Right forelimb (tissue), 1 donor: ENCODE data around the gene ARHGAP27.
"Not testable (repeated sequence)": the region's sequence is repeated elsewhere in the genome, so short reads cannot be mapped to it uniquely, and the experiment has no call there.

Experiments
- DNase-seq: peaks from one replicate; pipeline ENCODE4 v3.0.0-alpha.2; 2018

The ARHGAP27 gene

GRCh38 chr17:45445901-45446743 lies 13.5 kb upstream of the ARHGAP27 start:
- not testable (repeated sequence) for DNase-seq

GRCh38 chr17:45444856-45445820 lies 12.5 kb upstream of the ARHGAP27 start:
- DNase-seq: not testable (repeated sequence)

- not testable (repeated sequence) for DNase-seq
Measured at GRCh38 chr17:45444301-45444700, 11.6 kb upstream of the ARHGAP27 start.

GRCh38 chr17:45443371-45444260 lies 10.9 kb upstream of the ARHGAP27 start:
- not testable (repeated sequence) for DNase-seq

- peak; percentile 43 for DNase-seq
Measured at GRCh38 chr17:45441526-45442310, 9.0 kb upstream of the ARHGAP27 start.

- DNase-seq: peak; percentile 38
Measured at GRCh38 chr17:45440839-45441515, 8.3 kb upstream of the ARHGAP27 start.

- peak; percentile 45 for DNase-seq
Measured at GRCh38 chr17:45440161-45440778, 7.6 kb upstream of the ARHGAP27 start.

DNA sequence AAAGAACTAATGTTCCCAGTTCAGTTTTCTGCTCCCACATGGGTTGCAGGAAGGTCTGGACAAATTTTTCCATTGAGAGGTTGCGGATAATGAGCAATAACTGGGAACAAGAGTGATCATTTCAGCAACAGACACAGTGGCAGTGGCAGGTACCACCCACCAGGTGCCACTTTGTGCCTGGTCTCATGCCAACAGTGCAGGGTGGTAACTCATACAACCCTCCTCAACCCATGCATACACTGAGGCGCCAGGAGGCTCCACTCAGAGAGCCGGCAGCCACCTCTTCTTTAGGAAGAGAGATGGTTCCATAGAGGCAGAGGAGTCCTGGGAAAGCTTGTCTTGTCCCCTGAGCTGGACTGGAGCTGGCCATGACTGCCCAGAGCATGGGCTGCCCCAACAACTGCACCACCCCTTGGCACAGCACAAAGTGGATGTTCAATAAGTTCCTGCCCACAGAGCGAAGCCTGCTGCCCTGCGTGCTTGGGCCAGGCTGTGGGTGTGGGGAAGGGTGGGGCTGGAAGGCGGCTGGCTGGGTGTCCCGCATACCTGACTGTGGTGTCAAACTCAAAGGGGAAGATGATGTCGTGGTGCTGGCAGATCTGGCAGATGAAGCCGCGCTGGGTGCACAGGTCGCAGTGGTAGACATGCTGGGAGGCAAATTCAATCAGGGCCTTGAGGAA lies 6.4 kb upstream of the ARHGAP27 start:
- DNase-seq: peak; percentile 30

DNA sequence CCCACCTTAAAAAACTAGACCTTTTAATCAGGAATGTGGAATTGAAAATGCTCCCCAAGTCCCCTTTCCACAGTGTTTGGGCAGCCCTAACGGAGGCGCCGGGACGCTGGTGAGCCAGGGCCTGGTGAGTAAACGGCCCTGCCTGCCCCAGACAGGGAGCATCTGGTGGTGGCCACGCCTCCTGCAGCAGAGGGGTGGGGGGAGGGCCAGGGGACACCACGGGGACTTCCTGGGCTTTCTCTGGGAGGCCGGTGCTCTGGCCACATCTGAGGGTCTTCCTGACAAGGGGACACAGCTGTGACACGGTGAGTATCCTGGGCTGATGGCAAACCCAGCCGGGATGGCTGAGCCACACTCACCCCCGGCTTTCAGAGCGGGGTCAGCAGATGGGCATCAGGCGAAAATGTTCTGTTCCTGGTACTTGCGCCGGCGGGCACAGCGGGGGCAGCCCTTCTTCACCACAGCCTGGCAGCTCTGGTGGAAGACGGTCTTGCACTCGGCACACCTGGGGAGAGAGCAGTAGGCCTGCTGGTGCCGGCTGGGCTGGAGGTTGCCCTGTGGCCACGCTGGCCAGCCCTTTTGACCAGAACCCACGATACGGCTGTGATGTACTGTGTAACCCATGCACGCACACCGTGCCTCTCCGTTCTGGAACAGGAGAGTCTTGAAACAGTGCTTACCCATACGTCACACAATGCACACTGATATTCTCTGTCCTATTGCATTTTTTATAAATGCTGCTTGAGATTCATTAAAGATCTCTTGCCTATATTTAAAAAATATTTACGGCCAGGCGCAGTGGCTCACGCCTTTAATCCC lies 5.0 kb upstream of the ARHGAP27 start:
- DNase-seq: peak; percentile 33

DNA sequence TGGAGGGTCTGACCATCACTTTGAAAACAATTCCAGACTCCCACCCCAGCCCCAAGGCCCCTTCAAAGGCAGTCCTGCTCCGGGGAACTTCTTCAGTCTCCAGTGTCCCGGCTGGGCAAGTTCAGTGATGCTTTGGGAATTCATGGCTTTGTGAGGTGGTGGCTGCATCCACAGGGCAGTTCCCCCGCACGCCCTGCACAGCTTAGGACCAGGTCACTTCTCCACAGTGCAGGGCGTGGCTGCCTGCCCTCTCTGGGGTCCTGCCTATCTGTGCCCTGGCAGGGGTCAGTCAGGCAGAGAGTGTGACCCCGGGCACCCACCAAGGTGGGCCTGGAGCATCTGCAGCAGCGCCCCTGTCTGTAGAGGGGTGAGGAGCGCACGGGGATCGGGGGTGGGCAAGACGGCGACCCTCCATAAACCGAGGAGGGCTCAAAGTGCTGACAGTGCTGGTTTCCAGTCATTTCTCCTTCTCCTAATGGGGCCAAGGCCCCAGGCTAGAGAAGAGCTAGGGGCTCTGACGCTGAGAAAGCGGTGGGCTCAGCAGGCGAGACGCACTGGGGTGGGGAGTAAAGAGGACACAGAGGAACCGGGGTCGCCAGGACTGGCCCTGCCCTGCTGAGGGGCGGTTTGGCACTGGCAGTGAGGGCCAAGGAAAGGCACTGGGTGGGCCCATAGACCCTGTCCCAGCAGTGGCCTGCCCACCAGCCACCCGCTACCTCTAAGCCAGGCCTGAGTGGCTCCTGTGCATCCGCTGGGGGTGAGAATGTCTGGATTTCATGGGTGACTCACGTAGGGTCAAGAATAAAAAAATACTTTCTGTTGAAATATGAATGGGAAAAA lies 4.2 kb upstream of the ARHGAP27 start:
- peak; percentile 26 for DNase-seq

DNA sequence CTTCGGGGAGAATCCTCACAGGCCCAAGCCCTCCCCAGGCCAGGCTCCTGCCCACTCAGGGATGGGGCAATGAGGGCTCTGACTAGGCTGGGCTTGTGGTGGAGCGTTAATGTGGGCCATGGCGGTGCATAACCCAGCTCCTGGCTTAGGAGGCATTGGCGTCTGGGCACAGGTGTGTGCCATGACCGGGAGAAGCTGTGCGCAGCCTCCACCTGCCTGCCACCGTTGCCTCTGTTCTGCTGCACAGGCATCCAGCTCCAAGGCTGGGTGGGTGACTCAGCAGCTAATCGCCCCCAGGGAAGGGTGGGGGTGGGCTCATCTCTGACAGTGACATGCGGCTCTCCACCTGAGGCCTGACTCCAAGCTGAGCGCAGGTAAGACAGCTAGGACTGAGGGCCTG lies 3.5 kb upstream of the ARHGAP27 start:
- DNase-seq: peak; percentile 28

- peak; percentile 4 for DNase-seq
Measured at GRCh38 chr17:45435481-45435880, 2.8 kb upstream of the ARHGAP27 start.

GRCh38 chr17:45433159-45433535 lies 477 bp upstream of the ARHGAP27 start:
- DNase-seq: peak; percentile 40

- no peak for DNase-seq
Measured at GRCh38 chr17:45431531-45432404, 902 bp downstream of the ARHGAP27 start.

DNA sequence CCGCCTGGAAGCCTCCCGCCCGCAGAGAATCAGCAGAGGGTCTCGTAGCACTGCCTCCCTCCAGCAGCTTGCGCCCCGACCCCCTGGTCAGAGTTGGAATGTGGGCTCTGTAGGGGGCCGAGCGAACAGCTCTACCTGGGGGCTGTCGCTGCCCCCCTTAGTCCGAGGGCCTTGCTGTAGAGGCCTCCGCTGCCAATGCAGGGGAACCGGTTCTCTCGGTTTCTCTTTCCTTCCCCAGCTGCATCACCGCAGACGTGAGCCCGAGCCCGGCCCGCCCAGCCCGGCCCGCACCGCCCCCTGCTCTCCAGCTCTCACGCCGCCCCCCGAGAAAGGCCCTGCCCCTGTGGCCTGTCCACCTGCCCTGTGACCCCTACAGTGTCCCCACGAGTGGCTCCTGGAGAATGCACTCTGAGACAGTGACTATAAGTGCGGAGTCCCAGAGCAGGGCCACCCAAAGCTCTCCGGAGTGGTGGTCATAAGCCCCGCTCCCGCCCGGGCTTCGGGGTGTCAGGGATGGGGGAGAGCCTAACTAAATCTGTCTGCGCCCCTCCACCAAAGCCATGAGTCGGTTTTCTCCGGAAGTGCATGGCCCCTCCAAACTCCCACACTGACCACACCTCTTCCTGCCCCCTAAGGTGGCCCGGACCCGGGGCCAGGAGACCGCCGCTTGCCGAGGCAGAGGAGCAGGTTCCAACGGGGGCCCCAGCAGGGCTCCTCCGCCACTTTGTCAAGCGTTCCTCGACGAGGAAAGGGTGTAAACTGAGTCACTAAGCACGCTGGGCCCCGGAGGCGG lies 1.7 kb downstream of the ARHGAP27 start:
- no peak for DNase-seq
